Esophagus muscularis mucosa (tissue), 4 donors: ENCODE data around the gene UBTD1. TPM values are rescaled to one million over a fixed set of nuclear protein-coding genes. Genes with fewer than 3 reads are reported as not detected.
"Not testable (repeated sequence)": the region's sequence is repeated elsewhere in the genome, so short reads cannot be mapped to it uniquely, and the experiment has no call there.

ENCODE experiments used
- DNase-seq: peaks from one replicate; pipeline ENCODE4 v3.0.0-alpha.2; 2017; ENCODE audit errors: extremely low spot score
- H3K27ac ChIP-seq, 4 donors: fragments of 200-600 bp; sonication (generic); replicated peaks in 1 of 4; 1 replicate in 3 of 4; 2 replicates in 1 of 4; pipeline ENCODE4 v1.5.1; 2016 to 2019; ENCODE audit warnings: mild to moderate bottlenecking in 1 of 4
- H3K27me3 ChIP-seq, 4 donors: fragments of 200-600 bp; sonication (generic); one replicate each; pipeline versions ENCODE4 v1.5.1 to v1.6.0; 2016 to 2019
- H3K36me3 ChIP-seq, 4 donors: fragments of 200-600 bp; sonication (generic); one replicate each; pipeline ENCODE4 v1.5.1; 2016 to 2019
- H3K4me1 ChIP-seq, 4 donors: fragments of 200-600 bp; sonication (generic); one replicate each; pipeline ENCODE4 v1.5.1; 2016 to 2019
- H3K4me3 ChIP-seq, 4 donors: fragments of 200-600 bp; sonication (generic); 1 replicate in 2 of 4; 2 replicates in 2 of 4; pipeline ENCODE4 v1.5.1; 2016 to 2019; ENCODE audit warnings: mild to moderate bottlenecking in 4 of 4, moderate library complexity in 1 of 4
- H3K9me3 ChIP-seq, 4 donors: fragments of 200-600 bp; sonication (generic); 1 replicate in 3 of 4; 2 replicates in 1 of 4; pipeline ENCODE4 v1.5.1; 2016 to 2019
- EP300 ChIP-seq: sonication (generic); formaldehyde crosslinking; IDR thresholded peaks from one replicate; pipeline ENCODE4 v1.6.1; 2017; ENCODE audit warnings: antibody characterized with exemption
- POLR2A ChIP-seq: fragments of 450-650 bp; IDR thresholded peaks from one replicate; pipeline ENCODE4 v1.6.1; 2017; ENCODE audit warnings: antibody characterized with exemption, moderate library complexity, mild to moderate bottlenecking, low read depth
- POLR2AphosphoS5 ChIP-seq, 2 donors: sonication (generic); formaldehyde crosslinking; IDR thresholded peaks; one replicate each; pipeline ENCODE4 v1.6.1; 2017; ENCODE audit warnings: antibody characterized with exemption in 2 of 2
- WGBS: methylation state at CpG from one replicate; pipeline ENCODE4 v1.1.5; 2018; 5-methylcytosine and 5-hydroxymethylcytosine counted together
- intact Hi-C: fragments of 100-400 bp; cut with DNase I; formaldehyde crosslinking; loops from one replicate; pipeline ENCODE4 v1.15.1; 2023
- total RNA-seq, 4 donors: library from RNA; depleted of rRNA; stranded (reverse); fragments of >200 nt; gene quantifications; one replicate each; pipeline versions ENCODE4 v1.1.0 to v1.2.1, GENCODE V29; 2016
- TF ChIP-seq, protein P1 (sequence below), 3 experiments: fragments of 200-600 bp in 2 of 3; fragments of 450-650 bp in 1 of 3; sonication (generic) in 2 of 3; IDR thresholded peaks; one replicate each; pipeline ENCODE4 v1.5.1; 2017 to 2019; ENCODE audit warnings: antibody characterized with exemption in 3 of 3, mild to moderate bottlenecking in 2 of 3, moderate library complexity in 1 of 3

The UBTD1 gene
- total RNA-seq, 4 donors from 2014 or later, result 4.2 to 18.4 (median 14.1) TPM

DNA sequence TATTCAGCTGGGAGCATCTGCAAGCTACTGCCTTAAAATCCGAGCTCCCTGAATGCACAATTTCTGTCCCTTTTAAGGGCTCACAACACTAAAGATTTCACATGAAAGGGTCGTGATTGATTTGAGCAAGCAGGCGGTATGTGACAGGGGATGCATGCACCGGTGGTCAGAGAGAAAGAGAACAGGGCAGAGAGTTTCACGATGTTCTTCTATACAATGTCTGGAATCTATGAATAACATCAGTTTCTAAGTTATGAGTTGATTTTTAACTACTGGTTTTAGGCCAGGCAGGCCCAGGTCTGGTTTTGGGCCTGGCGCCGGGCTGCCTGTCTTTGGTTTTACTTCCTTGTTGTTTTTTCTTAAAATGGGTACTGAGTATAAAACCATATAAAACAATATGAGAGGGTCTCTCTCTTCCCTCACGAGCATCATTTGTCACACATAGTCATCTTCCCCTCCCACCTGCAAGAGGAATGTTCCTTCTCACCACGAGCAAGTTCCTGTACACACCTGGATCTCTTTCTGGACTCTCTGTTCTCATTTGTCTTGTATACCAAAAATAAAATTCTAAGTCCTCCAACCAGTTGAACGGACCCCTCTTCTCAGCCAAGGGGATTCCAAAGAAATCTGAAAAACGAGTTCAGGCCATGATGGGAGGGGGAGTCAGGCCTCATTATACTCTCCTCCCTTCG, 62.8 kb downstream of the UBTD1 start:
- H3K27me3 ChIP-seq, DNase-seq, intact Hi-C loops, H3K4me1 ChIP-seq, H3K9me3 ChIP-seq, H3K36me3 ChIP-seq, H3K4me3 ChIP-seq: not testable (repeated sequence)
- WGBS, result 93% methylated on average over 12 of the region's 12 CpGs
- peak overlapping the region in 1 of 4 donors; percentile 25 for H3K27ac ChIP-seq

DNA sequence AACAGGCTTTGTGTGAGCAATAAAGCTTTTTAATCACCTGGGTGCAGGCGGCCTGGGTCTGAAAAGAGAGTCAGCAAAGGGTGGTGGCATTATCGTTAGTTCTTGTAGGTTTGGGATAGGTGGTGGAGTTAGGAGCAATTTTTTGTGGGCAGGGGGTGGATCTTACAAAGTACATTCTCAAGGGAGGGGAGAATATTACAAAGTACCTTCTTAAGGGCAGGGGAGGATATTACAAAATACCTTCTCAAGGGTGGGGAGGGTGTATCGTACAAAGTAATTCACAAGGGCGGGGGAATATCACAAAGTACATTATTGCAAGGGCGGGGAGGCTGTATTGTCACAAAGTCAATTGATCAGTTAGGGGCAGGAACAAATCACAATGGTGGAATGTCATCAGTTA, 63.6 kb downstream of the UBTD1 start:
- H3K9me3 ChIP-seq, H3K27ac ChIP-seq, H3K4me3 ChIP-seq, H3K36me3 ChIP-seq, H3K27me3 ChIP-seq, intact Hi-C loops, DNase-seq, H3K4me1 ChIP-seq: not testable (repeated sequence)
- WGBS, result 98% methylated on average over 5 of the region's 5 CpGs

DNA sequence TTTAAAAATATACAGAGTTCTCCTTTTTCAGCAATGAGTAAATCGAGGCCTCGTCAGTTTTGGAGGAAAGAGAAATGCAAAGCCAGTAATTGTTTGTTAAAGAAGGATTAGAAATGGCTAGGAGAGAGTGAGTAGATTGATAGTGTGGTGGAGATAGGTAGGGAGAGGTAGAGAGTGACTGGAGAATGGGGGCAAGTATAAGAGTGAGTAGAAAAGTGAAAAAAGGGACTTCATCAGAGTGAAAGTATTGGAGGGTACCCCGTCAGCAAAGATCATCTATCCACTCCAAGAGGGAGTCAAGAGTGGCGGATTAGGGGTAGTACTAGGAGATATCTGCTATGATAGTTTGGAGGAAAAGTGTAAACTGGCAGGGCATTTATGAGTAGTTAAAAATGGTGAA, 64.6 kb downstream of the UBTD1 start:
- WGBS, result 93% methylated on average over 4 of the region's 4 CpGs
- Histone ChIP-seq H3K36me3 (peaks cover 4 to 6% (median 6%) of the 10 kb centered on the region in 4 donors), H3K4me1 (no peaks in the 10 kb centered on the region), H3K27me3 (no peaks in the 10 kb centered on the region), H3K4me3 (no peak overlapping the region), H3K9me3 (no peaks in the 10 kb centered on the region), H3K27ac (no peak overlapping the region)
- intact Hi-C loops, result no loop called here
- no peak for DNase-seq
- no peak for TF ChIP-seq POLR2AphosphoS5 (IDR thresholded peaks at IDR 0.05)
- TF ChIP-seq EP300, result no peak
- TF ChIP-seq POLR2A, result no peak
- TF ChIP-seq, protein P1, sequence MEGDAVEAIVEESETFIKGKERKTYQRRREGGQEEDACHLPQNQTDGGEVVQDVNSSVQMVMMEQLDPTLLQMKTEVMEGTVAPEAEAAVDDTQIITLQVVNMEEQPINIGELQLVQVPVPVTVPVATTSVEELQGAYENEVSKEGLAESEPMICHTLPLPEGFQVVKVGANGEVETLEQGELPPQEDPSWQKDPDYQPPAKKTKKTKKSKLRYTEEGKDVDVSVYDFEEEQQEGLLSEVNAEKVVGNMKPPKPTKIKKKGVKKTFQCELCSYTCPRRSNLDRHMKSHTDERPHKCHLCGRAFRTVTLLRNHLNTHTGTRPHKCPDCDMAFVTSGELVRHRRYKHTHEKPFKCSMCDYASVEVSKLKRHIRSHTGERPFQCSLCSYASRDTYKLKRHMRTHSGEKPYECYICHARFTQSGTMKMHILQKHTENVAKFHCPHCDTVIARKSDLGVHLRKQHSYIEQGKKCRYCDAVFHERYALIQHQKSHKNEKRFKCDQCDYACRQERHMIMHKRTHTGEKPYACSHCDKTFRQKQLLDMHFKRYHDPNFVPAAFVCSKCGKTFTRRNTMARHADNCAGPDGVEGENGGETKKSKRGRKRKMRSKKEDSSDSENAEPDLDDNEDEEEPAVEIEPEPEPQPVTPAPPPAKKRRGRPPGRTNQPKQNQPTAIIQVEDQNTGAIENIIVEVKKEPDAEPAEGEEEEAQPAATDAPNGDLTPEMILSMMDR (IDR thresholded peaks at IDR 0.05), result no peak

DNA sequence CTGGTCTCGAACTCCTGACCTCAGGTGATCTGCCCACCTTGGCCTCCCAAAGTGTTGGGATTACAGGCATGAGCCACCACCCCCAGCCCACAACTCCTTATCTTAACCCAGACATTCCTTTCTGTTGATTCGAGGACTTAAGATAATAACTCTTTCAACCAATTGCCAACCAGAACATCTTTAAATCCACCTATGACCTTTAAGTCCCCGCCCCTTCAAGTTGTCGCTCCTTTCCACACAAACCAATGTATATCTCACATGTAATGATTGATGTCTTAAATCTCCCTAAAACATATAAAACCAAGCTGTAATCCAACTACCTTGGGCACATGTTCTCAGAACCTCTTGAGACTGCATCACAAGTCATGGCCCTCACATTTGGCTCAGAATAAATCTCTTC, 66.1 kb downstream of the UBTD1 start:
- Histone ChIP-seq H3K4me3 (no peak overlapping the region), H3K27ac (no peak overlapping the region), H3K4me1 (no peaks in the 10 kb centered on the region), H3K36me3 (peaks cover 5 to 21% (median 18%) of the 10 kb centered on the region in 4 donors), H3K27me3 (no peaks in the 10 kb centered on the region), H3K9me3 (no peaks in the 10 kb centered on the region)
- TF ChIP-seq, protein P1 (IDR thresholded peaks at IDR 0.05), result no peak
- no peak for TF ChIP-seq POLR2AphosphoS5 (IDR thresholded peaks at IDR 0.05)
- DNase-seq, result no peak
- intact Hi-C loops, result no loop called here
- 94% methylated on average over 4 of the region's 4 CpGs for WGBS

DNA sequence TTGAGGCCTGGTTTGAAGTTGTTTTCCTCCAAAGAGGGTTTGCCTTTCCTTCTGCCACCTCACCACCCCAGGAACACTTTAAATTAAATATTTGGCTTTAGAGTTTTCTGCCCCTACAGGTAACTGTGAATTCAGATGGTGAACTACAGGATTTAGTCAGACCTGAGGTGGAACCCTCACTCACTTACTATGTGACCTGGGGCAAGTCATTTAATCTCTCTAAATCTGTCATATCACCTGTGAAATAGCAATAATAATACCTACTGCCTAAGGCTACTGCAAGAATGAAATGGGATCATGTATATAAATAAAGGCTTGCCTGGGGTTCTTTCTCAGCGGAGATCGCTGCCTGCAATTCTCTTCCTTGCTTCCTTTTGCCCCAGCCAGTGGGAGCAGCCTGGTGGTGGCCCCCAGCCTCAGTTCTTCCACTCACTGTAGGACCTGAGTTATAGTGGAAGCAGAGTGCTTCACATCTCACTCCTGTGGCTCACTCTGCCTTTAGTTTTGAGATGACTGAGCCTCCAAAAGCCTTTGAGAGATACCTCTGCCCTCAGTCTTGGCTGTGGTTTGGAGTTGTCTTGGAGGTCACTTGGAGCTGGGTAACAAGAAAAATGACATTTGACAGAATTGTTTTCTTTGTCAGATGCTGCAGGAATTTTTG, 67.7 kb downstream of the UBTD1 start:
- H3K36me3 ChIP-seq, result peaks cover 15 to 36% (median 33%) of the 10 kb centered on the region in 4 donors
- no peak overlapping the region for H3K27ac ChIP-seq
- DNase-seq, result no peak
- no peak for TF ChIP-seq POLR2AphosphoS5 (IDR thresholded peaks at IDR 0.05)
- TF ChIP-seq EP300, result no peak
- TF ChIP-seq POLR2A, result no peak
- no peaks in the 10 kb centered on the region for H3K27me3 ChIP-seq
- intact Hi-C loops, result no loop called here
- H3K4me3 ChIP-seq, result no peak overlapping the region
- H3K9me3 ChIP-seq, result no peaks in the 10 kb centered on the region
- H3K4me1 ChIP-seq, result peaks cover 0 to 8% (median 0%) of the 10 kb centered on the region in 4 donors
- WGBS, result 100% methylated on average over 2 of the region's 2 CpGs

DNA sequence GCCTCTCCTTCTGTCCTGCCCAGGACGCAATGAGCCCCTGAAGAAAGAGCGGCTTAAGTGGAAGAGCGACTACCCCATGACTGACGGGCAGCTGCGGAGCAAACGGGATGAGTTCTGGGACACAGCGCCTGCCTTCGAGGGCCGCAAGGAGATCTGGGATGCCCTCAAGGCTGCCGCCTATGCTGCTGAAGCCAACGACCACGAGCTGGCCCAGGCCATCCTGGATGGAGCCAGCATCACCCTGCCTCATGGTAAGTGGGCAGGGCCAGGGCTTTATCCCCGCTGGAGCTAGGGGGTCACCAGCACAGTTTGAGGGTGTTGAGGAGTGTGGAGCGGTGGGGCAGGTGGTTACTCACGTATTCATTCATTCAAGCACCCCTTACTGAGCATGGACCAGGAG, 69.2 kb downstream of the UBTD1 start:
- Histone ChIP-seq H3K4me1 (peaks cover 10 to 20% (median 11%) of the 10 kb centered on the region in 4 donors), H3K36me3 (peaks cover 15 to 40% (median 34%) of the 10 kb centered on the region in 4 donors), H3K27me3 (no peaks in the 10 kb centered on the region), H3K27ac (no peak overlapping the region), H3K9me3 (no peaks in the 10 kb centered on the region), H3K4me3 (no peak overlapping the region)
- intact Hi-C loops, result no loop called here
- DNase-seq, result no peak
- 93% methylated on average over 5 of the region's 15 CpGs for WGBS
- TF ChIP-seq POLR2AphosphoS5 (IDR thresholded peaks at IDR 0.05), result no peak
- no peak for TF ChIP-seq EP300
- TF ChIP-seq POLR2A, result no peak
- TF ChIP-seq, protein P1 (IDR thresholded peaks at IDR 0.05), result no peak
